SKM-1 (cell line): ENCODE data around the gene AACS.

Source experiments
- DNase-seq: peaks from one replicate; lab custom pipeline; 2025; ENCODE audit not compliant: unreplicated experiment; lab: John Stamatoyannopoulos, UW

Gene AACS

GRCh38 chr12:125183187-125184067, 118.2 kb downstream of the AACS start:
- no peak for DNase-seq

GRCh38 chr12:125184213-125184967, 119.2 kb downstream of the AACS start:
- DNase-seq: no peak

GRCh38 chr12:125185311-125185739, 120.1 kb downstream of the AACS start:
- DNase-seq: no peak

GRCh38 chr12:125185740-125186470, 120.7 kb downstream of the AACS start, which contains the start of gene TMEM132B:
Gene TMEM132B (plus strand): TSS chr12:125186386.
- no peak for DNase-seq

DNA sequence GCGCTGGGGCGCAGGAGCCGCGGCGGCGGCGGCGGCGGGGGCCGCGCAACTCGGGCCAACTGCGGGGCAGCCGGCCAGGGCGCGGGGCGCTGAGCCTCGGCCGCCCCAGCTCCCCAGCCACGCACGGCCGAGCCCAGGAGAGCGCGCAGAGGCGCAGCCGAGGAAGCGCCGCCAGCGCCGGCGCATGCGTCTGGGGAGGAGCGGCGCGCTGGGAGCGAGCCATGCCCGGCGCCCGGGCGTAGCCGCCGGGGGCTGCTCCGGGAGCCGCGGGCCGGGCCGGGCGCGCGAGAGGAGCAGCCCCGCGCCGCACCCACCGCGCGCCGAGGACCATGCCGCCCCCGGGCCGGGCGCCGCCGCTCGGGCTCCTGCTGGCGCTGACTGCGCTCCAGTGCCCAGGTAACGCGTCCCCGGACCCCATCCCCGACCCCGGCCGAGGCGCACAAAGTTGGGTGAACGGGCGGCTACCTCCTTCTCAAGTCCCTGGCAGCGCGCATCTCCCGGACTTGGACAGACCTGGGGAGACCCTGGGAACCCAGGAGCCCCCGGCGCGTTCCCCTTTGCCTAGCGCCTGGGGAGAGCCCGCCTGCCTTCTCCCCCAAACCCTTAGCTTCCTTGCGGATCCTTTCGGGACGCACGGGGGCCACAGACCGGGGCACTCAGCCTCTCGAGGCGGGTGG, 121.4 kb downstream of the AACS start:
- no peak for DNase-seq

DNA sequence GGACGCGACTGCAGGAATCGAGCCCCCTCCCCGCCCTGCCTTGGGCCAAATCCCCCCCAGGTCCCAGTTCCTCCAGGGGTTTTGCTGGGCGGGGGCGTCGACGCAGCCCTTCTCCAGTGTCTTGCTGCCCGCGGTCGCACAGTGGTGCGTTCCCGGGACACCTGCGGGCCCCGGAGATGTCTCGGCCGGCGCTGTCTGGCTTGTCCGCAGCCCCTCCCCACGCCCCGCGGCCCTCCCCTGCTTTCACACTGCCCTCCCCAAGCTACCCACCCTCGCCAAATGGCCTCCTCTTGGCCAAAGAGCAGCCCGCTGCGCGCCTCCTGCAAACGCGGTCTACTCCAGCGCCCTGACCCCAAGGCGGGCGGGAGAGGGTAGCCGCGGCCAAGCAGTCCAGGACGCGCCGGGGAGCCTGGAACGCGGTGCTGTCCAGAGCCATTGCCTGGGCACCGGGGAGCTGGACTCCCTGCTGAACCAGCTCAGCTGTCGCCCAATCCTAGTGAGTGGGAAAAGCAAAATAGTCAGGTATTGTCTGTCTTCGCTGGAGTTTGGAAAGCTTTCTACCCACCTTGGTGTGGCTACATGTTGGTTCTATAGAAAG, 122.0 kb downstream of the AACS start:
- DNase-seq: no peak

GRCh38 chr12:125187780-125188741, 122.8 kb downstream of the AACS start:
- DNase-seq: no peak

DNA sequence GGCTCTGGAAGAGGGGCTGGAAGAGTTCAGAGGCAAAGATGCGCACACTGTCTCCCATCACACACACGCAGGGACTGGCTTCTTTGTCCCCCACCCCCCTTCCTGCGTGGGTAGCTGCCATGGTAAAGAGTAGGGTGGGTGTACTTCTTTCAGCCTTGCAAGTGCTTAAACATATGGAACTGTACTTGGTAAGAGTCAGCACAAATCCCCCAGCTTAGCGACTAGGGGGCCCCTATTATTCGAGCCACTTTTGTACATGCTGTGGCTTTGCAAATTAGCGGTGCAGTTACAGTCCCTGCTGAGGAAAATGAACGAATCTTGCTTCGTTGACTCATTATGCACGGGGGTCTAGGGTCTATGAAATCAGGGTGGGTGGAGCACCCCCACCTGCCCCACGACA, 123.8 kb downstream of the AACS start:
- DNase-seq: no peak

- no peak for DNase-seq
These were observed 124.3 kb downstream of the AACS start for GRCh38 chr12:125189502-125189901.

DNA sequence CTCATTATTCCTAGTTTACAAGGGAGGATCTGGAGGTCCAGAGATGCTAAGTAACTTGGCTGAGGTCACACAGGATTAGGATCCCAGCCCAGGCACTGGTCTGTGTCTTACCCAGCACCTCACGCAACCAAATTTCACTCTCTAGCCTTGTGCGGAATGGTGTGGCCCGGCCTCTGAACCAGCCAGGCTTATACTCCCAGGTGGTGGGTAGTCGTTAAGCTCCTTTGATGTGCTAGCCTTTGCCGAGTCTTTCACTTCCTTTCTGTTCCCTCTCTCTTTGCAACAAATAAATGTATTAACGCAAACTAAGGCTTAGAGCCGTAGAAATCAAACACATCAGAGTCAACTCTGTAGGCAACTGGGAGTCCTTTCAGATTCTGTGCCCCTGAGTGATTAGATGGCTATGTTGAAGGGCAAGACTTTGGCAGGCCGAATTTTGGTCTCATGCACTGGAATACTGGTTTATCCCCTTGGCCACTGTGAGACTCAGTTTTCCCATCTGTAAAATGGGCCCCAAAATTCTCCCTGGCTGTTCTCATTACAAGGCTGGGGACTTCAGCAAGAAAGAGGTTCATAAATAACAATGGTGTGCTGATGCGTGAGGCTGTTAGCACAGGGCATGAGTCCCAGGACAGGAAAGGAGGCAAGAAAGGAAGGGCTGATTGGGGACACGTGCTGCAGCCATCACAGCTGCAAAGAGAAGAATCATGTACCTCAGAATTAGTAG, 126.3 kb downstream of the AACS start:
- no peak for DNase-seq

GRCh38 chr12:125192690-125193221, 127.5 kb downstream of the AACS start:
- no peak for DNase-seq
